Measurements from ENCODE around the gene TFDP2.

DNA sequence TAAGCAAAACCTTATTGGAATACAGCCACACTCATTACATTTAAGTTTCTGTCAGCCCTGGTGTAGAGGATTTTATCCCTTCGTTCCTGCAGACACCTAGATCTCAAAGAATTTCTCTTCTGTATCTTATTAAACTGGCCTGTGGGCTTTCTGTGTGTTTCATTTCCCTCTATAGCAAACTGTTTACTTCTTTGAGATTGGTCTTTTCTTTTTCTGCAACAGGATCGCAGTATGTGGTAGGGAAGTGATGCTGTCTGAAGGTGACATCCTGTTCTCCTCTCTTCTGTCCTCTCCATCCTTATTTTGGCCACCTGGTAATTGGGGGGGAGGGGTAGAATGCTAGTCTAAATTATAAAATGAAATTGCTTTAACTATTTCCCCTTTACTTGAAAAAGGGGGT lies 247.4 kb downstream of the TFDP2 start:
- TF ChIP-seq, protein P1, sequence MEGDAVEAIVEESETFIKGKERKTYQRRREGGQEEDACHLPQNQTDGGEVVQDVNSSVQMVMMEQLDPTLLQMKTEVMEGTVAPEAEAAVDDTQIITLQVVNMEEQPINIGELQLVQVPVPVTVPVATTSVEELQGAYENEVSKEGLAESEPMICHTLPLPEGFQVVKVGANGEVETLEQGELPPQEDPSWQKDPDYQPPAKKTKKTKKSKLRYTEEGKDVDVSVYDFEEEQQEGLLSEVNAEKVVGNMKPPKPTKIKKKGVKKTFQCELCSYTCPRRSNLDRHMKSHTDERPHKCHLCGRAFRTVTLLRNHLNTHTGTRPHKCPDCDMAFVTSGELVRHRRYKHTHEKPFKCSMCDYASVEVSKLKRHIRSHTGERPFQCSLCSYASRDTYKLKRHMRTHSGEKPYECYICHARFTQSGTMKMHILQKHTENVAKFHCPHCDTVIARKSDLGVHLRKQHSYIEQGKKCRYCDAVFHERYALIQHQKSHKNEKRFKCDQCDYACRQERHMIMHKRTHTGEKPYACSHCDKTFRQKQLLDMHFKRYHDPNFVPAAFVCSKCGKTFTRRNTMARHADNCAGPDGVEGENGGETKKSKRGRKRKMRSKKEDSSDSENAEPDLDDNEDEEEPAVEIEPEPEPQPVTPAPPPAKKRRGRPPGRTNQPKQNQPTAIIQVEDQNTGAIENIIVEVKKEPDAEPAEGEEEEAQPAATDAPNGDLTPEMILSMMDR (IDR thresholded peaks at IDR 0.05), result no peak
- no peak for TF ChIP-seq POLR2A (IDR thresholded peaks at IDR 0.05)
